ENCODE data around the gene SLN.
A peak's percentile ranks its signal among the peaks of the same experiment; 100 is the strongest.
"Not testable (repeated sequence)": the region's sequence is repeated elsewhere in the genome, so short reads cannot be mapped to it uniquely, and the experiment has no call there.

The SLN gene

GRCh38 chr11:107711861-107712755 is at the start of gene SLN:
SLN (minus strand) TSS chr11:107712056.
- no peak for DNase-seq (ENCODE audit: low spot score)

- not testable (repeated sequence) for DNase-seq (ENCODE audit: low spot score)
Measured at GRCh38 chr11:107758719-107759355, 47.0 kb upstream of the SLN start.

- no peak for DNase-seq (ENCODE audit: low spot score)
Measured at GRCh38 chr11:107757661-107758060, 45.8 kb upstream of the SLN start.

- DNase-seq (ENCODE audit: low spot score): no peak
Measured at GRCh38 chr11:107756553-107756952, 44.7 kb upstream of the SLN start.

- DNase-seq (ENCODE audit: low spot score): no peak
Measured at GRCh38 chr11:107752949-107753822, 41.3 kb upstream of the SLN start.

GRCh38 chr11:107752508-107752907 is 40.7 kb upstream of the SLN start:
- DNase-seq (ENCODE audit: low spot score): no peak

- no peak for DNase-seq (ENCODE audit: low spot score)
Measured at GRCh38 chr11:107751082-107751481, 39.2 kb upstream of the SLN start.

- DNase-seq (ENCODE audit: low spot score): no peak
Measured at GRCh38 chr11:107750313-107750712, 38.5 kb upstream of the SLN start.

GRCh38 chr11:107747622-107748021 is 35.8 kb upstream of the SLN start:
- DNase-seq (ENCODE audit: low spot score): no peak

GRCh38 chr11:107744736-107745135 is 32.9 kb upstream of the SLN start:
- DNase-seq (ENCODE audit: low spot score): no peak

GRCh38 chr11:107743191-107743590 is 31.3 kb upstream of the SLN start:
- DNase-seq (ENCODE audit: low spot score): no peak

GRCh38 chr11:107741044-107741823 is 29.4 kb upstream of the SLN start:
- peak; percentile 2 for DNase-seq (ENCODE audit: low spot score)

GRCh38 chr11:107740271-107740670 is 28.4 kb upstream of the SLN start:
- DNase-seq (ENCODE audit: low spot score): no peak

- DNase-seq (ENCODE audit: low spot score): no peak
Measured at GRCh38 chr11:107736546-107736945, 24.7 kb upstream of the SLN start.

- DNase-seq (ENCODE audit: low spot score): no peak
Measured at GRCh38 chr11:107733518-107733917, 21.7 kb upstream of the SLN start.

- DNase-seq (ENCODE audit: low spot score): no peak
Measured at GRCh38 chr11:107732689-107733051, 20.8 kb upstream of the SLN start.

- no peak for DNase-seq (ENCODE audit: low spot score)
Measured at GRCh38 chr11:107731941-107732688, 20.3 kb upstream of the SLN start.

- DNase-seq (ENCODE audit: low spot score): no peak
Measured at GRCh38 chr11:107722662-107723061, 10.8 kb upstream of the SLN start.

GRCh38 chr11:107721207-107721606 is 9.4 kb upstream of the SLN start:
- no peak for DNase-seq (ENCODE audit: low spot score)

GRCh38 chr11:107720303-107720774 is 8.5 kb upstream of the SLN start:
- no peak for DNase-seq (ENCODE audit: low spot score)

Measured in CD4-positive, alpha-beta T cell treated with Interleukin-15 for 4 hours (primary cell).